SHP77 treated with DMSO at 0.1 percent for 48 hours (cell line): ENCODE results near the gene DPYD.

ENCODE experiments used
- DNase-seq: peaks from one replicate; lab custom pipeline; 2025; lab: John Stamatoyannopoulos, UW

The DPYD gene

DNA sequence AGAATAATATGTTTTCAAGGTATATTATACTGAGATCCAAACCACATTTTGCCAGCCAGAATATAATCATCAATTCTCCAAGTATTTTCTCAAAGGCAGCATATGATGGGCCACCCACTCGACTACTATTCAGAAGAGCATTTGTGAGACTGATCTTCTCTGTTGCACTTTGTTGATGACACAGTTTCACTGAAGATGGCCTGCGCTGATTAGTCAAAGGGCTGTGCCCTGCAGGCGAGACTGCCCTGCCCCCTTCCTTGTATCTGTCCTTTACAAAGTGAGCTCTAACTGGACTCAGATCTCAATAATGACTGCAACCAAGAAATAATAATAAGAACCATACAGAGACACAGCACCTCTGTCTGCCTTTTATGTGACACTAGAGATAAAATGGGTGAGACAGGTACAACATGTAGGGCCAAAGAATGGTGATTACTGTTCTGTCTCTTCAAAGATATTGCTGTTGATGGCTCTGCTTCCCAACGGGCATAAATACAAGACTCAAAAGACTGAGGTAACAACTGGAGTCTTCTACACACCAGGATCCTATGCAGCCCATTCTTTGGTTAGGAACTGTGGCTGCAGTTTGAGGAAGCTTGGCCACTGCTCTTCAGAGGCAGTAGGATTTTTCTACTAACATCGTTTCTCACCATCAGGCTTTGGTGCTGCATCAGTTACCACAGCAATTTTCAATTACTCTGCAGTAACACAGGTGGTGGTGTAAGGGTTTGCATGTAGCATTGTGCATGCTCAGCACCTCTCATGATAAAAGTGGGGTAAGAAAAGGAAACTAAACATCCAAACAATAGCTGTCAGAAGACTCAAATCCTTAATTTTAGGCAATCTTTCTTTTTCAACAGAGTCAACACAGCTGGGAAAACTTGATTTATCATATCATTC, 718.1 kb downstream of the DPYD start:
- DNase-seq, result no peak

DNA sequence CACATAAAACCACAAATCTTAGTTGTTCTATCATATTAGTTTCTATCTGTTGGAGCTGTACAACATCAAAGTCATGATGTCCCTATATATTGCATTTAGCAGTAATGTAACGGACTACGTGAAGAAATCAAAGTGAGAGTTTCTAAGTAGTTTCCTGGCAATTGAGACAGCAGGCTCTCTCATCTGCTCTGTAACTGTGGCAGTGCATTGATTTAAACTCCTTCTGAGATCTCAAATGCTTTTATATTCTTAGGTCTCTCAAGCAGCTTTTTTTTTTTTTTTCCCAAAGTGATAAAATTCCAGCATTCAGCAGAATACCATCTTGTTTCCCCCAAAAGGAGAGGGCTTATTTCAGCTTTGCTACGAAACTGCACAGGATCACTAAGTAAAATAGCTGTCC, 719.2 kb downstream of the DPYD start:
- no peak for DNase-seq

DNA sequence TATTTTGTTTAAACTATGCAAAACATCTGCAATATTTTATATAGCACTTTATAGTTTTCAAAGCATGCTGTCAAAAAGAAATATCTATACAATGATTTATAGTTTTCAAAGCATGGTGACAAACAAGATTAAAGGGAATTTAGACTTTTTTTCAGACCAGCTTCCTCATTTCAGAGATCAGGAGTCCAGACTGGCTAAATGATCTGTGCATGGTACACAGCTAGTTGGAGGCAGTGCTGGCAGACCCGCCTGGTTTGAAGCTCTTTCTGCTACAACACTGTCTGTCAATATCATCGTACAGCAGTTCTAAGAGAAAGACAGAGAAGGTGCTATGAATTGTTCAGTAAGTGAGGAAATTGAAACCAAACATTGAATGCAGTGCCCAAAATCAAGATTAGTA, 720.2 kb downstream of the DPYD start:
- no peak for DNase-seq

DNA sequence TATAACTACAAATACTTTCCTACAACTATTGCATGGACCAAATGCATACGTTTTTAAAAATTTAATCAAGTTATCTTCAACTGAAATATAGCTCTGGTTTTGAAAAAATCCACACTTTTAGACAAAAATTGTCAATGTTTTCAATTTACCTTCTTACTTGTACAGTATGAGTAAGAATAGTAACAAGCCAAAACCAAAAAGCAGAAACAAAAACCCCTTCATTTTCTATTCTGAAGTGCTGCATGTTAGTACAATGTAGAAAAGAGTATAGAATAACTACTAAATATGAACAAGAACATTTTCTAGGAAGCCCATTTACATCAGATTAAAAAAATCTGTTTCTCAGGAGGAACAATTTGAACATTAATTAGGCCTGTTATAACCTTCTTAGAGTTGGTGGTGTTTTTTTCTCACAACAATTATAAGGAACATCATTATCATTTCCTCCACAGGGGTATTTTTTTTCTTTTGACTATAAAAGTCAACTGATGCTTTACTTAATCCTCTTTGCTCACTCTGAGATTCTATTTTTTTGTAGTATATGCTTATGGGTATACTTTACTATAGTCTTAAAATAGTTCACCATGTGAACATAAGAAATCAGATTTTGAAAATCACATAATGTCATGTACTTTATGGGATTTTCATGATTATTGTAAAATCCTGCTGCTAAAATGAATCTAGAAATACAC, 723.9 kb downstream of the DPYD start:
- no peak for DNase-seq

DNA sequence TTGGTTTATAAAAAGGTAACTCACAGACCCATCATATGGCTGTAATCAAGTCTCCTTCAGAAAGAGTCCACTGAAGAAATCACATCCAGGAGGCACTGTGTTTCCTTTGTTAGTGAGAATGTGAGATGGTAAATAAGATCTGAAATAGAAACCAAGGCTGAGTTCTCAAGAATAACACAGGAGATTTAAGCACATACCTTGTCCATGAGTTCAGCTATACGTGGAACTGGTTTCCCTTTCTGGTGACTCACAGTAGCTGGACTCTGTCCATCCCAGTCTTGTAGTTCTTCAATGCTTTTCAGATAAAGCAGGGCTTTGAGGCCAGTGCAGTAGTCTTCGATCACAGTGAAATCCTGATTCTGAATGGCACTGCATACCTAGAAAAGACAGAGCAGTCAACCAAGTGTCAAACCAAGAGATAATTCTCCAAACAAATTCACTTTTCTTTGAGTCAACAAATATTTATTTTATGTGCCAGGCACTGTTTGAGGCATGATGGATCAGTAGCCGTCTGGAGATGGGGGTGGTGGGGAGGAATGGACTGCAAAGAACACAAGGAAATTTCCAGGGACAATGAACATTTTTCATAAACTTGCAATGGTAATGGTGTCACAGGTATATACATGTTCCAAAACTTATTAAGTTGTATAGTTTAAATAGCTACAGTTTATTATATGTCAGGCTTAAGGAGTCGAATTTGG, 727.8 kb downstream of the DPYD start:
- no peak for DNase-seq

DNA sequence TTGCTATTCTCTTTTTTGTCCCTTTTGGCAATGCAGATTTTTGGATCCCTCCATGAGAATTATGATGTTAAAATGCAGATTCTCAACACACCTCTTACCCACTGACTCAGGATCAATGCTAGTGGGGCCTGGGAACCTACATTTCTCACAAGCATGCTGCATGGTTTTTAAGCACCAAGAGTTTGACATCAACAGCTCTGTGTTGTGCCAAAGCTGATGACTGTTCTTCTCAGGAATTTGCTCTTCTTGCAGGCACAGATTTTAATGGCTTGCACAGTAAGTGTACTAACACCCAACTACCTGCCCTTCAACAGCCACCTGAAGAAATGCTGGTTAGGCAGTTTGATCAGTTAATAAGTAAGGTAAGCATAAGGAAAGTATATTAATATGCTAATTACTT, 730.5 kb downstream of the DPYD start:
- DNase-seq, result no peak

DNA sequence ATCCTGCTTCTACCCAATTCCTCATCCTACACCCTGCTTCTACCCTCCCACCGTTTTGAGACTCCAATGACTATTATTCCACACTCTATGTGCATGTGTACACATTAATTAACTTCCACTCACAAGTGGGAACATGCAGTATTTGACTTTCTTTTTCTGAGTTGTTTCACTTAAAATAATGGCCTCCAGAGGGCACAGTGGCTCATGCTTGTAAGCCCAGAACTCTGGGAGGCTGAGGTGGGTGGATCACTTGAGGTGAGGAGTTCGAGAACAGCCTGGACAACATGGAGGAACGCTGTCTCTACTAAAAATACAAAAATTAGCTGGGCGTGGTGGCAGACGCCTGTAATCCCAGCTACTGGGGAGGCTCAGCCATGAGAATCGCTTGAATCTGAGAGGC, 734.5 kb downstream of the DPYD start:
- no peak for DNase-seq

DNA sequence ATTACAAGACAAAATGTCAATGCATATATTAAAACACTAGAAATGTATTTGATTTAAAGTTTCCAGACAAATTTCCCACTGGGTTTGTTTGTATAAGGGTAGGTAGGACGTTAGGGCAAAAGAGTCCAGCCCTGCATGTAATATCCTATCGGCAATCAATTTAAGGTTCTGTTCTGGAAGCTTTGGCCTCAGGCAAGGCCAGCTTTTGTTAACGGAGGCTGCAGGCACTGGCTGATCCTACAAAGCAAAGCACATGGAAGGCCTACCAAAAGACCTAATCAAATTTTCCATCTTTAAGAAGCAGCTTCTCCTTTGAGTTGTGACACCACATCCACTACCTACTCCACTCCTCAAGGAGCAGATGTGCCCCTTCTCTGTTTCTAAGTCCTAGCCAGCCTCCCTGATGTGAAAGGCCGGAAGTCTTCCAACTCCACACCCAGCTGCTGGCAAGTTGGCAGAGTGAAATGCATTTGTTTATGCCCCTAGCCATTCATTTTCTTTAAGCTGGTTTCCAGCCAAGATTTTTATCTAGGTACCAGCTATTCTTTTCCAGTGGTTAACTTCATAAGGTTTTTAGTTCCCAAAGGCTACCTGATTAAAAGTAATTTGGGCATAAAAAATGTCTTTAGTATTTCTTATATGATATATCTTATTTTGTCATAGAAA, 746.7 kb downstream of the DPYD start:
- no peak for DNase-seq

DNA sequence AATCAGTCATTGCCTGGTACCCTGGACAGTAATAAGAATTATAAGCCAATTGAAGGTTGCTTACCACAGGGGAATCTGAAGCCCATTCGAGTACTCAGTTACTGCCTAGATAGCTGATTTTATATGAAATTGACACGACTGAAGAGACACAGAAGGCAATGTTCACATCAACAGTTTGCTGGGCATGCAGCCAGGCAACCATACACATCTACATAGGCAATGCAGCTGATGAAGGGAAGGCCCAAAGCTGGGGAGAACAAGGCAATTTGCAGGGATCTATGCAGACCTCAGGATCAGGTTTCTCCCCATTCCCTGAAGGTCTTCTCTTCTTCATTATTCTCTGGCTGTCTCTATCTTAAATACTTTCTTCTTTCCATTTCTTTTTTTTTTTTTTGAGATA, 750.5 kb downstream of the DPYD start:
- no peak for DNase-seq

DNA sequence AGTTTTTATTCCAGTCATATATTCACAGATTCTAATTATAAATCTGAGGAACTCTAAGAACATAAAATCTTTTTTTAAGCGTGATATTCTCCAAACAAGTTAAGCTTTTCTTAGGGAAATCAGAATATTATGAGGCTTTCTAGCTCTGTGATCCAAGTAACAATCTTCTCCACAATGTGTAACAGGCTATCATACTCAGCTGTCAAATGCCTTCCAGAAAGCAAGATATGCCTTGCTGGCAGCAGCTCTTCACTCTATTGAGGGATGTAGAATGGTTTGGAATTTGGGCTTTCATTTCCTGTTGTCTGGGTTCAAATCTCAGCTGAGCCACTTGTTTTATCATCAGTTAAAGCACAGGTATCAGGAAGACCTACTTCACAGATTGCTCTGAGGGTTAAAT, 752.8 kb downstream of the DPYD start:
- no peak for DNase-seq

DNA sequence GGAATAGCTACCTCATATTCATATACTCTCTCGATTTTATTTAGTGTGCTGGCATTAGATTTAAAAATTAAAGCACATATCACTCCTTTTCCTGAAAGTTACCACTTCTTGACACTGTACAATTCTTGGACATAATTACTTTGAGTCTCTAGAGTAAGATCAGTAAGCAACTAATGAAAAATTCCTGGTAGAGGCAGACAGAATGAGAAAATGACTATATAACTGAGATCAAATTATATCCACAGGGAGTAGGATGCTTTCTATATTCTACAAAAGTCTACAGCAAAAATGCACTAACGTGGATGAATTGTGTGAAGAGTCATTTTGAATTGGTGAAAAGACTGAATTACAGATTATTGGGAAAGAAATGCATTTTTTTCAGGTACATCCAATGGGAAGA, 753.6 kb downstream of the DPYD start:
- no peak for DNase-seq

DNA sequence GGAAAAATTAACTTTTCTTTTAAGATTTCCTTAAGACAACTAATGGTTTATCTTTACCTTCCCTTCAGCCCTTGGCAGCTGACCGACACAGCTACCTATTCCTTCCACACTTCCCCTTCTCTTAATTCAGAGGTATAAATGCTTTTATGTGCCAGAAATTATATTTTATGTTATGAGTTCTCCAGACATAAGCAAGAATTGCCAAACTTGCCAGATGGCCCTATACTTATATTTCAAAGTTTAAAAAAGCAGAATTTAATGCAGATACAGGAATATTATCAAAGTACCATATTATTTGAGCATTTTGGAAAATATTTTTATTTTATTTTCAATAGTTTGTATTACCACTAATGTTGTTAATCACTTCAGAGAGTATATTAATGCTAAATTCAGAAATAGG, 754.2 kb downstream of the DPYD start:
- no peak for DNase-seq

DNA sequence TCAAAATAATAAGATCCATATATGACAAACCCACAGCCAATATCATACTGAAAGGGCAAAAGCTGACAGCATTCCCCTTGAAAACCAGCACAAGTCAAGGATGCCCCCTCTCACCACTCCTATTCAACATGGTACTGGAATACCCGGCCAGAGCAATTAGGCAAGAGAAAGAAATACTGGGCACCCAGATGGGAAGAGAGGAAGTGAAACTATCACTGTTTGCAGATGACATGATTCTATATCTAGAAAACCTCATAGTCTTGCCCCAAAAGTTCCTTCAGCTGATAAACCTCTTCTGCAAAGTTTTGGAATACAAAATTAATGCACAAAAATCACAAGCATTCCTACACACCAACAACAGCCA, 756.6 kb downstream of the DPYD start:
- no peak for DNase-seq

DNA sequence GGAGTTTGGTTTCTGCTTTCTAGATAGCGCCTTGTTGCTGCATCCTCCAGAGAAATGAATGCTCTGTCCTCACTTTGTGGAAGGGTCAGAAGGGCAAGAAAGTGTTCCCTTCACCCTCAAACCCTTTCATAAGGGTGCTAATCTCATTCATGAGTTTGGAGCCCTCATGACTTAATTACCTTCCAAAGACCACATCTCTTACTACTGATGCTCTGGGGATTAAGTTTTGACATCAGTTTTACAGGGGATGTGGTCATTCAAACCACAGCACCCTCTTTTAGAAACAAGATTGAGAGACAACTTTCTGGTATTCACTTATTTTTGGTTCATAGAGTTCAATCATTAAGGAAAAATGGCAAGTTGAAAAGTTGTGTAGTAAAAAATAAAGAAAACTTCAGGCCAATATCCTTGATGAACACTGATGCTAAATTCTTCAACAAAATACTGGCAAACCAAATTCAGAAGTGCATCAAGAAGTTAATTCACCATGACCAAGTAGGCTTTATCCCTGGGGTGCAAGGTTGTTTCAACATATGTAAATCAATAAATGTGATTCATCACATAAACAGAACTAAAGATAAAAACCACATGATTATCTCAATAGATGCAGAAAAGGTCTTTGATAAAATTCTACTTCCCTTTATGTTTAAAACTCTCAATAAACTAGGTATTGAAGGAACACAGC, 757.1 kb downstream of the DPYD start:
- DNase-seq, result no peak

DNA sequence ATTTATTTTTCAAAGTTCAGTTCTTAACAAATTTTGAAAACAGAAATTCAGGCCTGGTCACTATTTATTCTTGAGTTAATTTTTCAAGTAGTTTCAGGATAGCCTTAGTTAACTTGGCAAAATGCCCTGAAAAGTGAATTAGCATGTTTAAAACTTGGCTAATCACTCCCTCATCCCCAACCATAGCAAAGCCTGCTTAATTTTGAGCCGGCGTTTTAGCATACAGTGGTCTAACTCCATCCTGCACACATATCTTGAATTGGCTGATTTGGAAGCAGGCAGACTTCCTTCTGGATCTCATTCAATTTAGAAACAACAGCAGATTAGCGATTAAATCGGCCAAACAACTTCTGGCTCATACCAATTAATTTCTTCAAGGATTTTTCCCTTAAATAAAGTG, 760.0 kb downstream of the DPYD start:
- DNase-seq, result no peak

DNA sequence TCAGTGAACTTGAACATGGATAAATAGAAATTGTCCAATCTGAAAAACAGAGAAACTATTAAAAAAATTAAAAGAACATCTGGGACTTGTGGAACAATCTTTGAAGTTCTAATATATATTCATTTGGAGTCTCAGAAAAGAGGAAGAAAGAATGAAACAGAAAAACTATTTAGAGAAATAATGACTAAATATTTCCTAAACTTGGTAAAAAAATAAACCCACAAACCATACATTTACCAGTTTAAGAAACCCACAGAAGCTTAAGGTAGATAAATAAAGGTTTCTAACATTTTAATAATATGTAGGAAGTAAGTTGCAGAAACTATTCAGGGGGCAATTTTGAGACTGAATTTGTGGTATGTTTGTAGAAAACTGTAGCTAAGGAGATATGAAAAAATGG, 761.5 kb downstream of the DPYD start:
- no peak for DNase-seq

DNA sequence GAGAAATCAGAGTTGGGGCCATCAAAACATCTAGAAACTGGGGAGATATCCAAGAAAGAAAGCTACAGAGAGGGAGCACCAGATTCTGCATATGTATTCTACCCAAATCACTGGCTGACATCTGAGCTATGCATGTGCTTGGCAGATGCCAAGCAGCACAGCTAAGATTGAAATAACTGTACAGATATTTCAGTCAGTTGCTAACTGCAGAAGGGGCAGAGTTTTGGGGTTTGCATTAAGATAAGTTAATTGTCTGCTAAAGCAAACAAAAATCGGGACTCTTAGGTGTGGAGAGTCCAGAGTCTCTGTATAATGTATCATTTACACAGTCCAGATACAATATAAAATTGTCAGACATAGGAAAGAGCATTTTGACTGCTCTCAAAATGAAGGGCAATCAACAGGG, 762.1 kb downstream of the DPYD start:
- DNase-seq, result no peak

DNA sequence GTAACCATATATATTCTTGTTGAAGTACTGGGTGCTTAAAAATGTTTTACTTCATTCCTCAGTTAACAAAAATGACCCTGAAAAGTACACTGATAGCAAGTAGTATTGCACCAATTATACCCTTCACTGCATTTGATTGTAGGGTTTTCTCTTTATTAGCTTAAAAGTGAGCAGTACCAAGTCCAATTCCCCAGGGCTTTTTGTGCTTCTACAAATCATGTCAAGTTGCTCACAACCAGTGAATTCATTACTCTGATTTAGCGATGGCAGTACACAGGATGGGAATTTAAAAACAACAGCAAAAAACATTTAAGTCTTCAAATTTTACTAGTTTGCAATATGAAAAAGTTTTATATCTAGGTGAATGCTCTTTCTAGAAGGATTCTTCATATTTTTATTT, 762.8 kb downstream of the DPYD start:
- no peak for DNase-seq

DNA sequence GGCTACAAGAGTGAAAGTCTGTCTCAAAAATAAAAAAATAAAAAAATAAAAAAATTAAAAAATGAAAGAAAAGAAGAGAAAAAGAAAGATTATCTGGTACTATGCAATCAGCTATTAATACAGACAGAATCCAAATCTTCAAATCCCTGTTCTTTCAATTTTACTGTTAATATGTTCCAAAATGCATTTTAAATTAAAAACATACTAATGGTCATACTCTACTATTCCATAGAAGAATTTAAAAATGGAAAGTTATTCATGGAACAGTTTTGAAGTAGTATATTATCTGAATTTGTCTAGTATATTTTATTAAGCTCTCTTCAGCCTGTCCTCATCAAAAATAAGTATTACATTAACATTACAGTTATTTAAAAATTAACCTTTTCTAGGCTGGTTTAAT, 769.2 kb downstream of the DPYD start:
- no peak for DNase-seq

DNA sequence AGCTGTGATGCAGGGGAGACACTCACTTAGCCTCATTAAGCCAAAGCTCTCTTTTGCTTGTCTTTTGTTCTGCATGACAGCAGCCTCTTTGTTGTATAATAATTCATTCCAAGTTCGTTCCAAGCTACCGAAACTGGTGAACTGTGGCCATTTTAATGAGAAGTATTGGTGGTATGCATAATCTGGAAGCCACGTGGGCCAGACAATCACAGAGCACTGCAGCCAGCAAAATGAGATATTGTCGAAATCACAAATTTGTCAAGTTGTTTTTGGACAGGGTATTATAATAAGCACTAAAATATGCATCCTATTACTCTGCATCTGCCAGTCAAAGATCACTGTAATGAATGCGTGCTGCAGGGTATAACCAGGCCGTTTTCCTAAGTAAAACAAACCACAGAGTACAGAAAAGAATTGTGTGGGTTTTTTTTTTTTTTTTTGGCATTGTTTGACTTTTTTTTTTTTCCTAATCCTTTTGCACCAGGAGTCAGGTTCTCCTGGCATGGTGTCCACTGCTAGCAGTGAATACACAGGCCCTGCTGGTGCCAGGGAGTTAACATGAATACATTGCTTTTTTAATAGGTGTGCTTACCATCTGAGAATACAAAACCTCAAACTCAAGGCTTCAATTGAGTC, 775.4 kb downstream of the DPYD start:
- no peak for DNase-seq

DNA sequence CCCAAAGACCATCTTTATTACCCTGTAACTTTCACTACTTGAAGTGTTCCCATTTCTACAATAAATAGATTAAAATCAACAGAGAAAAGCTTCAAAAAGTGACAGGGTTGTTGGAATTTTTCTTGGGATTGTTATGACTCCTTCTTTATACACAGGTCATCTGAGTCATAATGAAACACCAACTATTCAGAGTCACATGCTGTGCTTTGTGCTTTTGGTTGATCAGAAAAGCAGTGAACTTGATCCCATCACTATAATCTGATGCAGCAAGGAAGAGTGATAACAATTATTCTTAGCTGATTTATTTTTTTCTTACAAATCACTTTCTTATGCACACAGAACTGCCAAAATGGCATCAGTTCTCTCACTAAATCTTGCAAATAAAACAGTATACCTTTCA, 776.3 kb downstream of the DPYD start:
- no peak for DNase-seq
